A549 (cell line): ENCODE results near the gene DCN. TPM values are rescaled to one million over a fixed set of nuclear protein-coding genes. Genes with fewer than 3 reads are reported as not detected.

Experiments
- ATAC-seq, 2 experiments: fragments of 200-7000 bp in 1 of 2; fragments of >200 bp in 1 of 2; cut with Nextera tagmentation in 1 of 2; cut with Tn5 transposase in 1 of 2; 3 replicates each; pipeline versions ENCODE4 v1.8.0 to v1.9.1; 2018 to 2020; ENCODE audit warnings: mild to moderate bottlenecking in 1 of 2, moderate library complexity in 1 of 2
- CTCF ChIA-PET: fragments of 300-600 bp; sonication (Branson Sonifier 250); formaldehyde crosslinking; extraction: SDS; loops from one replicate; lab custom pipeline; 2021; ENCODE audit warnings: antibody characterized with exemption, inconsistent platforms; lab: Yijun Ruan, JAX
- POLR2A ChIA-PET: fragments of 350-600 bp; formaldehyde crosslinking; extraction: SDS; loops from one replicate; lab custom pipeline; 2021; ENCODE audit warnings: antibody characterized with exemption, inconsistent platforms; lab: Yijun Ruan, JAX
- DNase-seq, 2 experiments: peaks; one replicate each; pipeline versions ENCODE4 v3.0.0 to v3.0.0-alpha.2; 2011 to 2016; ENCODE audit warnings: low read depth in 1 of 2, low spot score in 1 of 2
- FAIRE-seq: peaks from 2 replicates; lab custom pipeline; 2011; peaks lifted over from hg19 to GRCh38; lab: Jason Lieb, UNC
- H3K27ac ChIP-seq, 2 experiments: fragments of >200 bp; sonication (Bioruptor Twin); formaldehyde crosslinking; 3 replicates each; pipeline ENCODE4 v1.5.1; 2016 to 2017
- H3K4me1 ChIP-seq: fragments of >200 bp; sonication (Bioruptor Twin); formaldehyde crosslinking; 3 replicates; pipeline ENCODE4 v1.6.1; 2016
- H3K4me2 ChIP-seq: fragments of >200 bp; sonication (Bioruptor Twin); formaldehyde crosslinking; 3 replicates; pipeline ENCODE4 v1.6.1; 2016
- H3K4me3 ChIP-seq: fragments of >200 bp; sonication (Bioruptor Twin); formaldehyde crosslinking; 3 replicates; pipeline ENCODE4 v1.5.1; 2016
- H3K9me3 ChIP-seq: fragments of >200 bp; sonication (Bioruptor Twin); formaldehyde crosslinking; 3 replicates; pipeline ENCODE4 v1.6.1; 2016
- BCL3 ChIP-seq: fragments of >200 bp; sonication (Bioruptor Twin); formaldehyde crosslinking; IDR thresholded peaks from 3 replicates; pipeline ENCODE4 v1.6.1; 2016
- CHD4 ChIP-seq: fragments of 200-600 bp; sonication (generic); IDR thresholded peaks from 2 replicates; pipeline ENCODE4 v1.6.1; 2016; ENCODE audit warnings: antibody characterized with exemption, mild to moderate bottlenecking, borderline replicate concordance
- EHF ChIP-seq: fragments of 250-450 bp; sonication (Bioruptor Pico); IDR thresholded peaks from 2 replicates; pipeline ENCODE4 v1.5.0; 2020; ENCODE audit warnings: mild to moderate bottlenecking
- EP300 ChIP-seq, 2 experiments: fragments of >200 bp; sonication (Bioruptor Twin); formaldehyde crosslinking; IDR thresholded peaks; 2 replicates in 1 of 2; 3 replicates in 1 of 2; pipeline ENCODE4 v1.6.1; 2016 to 2017
- GATA3 ChIP-seq: IDR thresholded peaks from 2 replicates; pipeline ENCODE4 v1.6.1; 2012; ENCODE audit warnings: borderline replicate concordance
- MYC ChIP-seq: IDR thresholded peaks from 2 replicates; pipeline ENCODE4 v1.6.1; 2012; ENCODE audit warnings: mild to moderate bottlenecking, inconsistent platforms, low read length, improper control_type of control experiment, borderline replicate concordance
- NFE2L2 ChIP-seq: fragments of 150-350 bp; conservative IDR thresholded peaks from 2 replicates; pipeline ENCODE4 v1.6.1; 2014; ENCODE audit warnings: low read length
- NPAS2 ChIP-seq: fragments of 250-450 bp; sonication (Bioruptor Pico); IDR thresholded peaks from 2 replicates; pipeline ENCODE4 v1.8.0; 2022; ENCODE audit warnings: mild to moderate bottlenecking, moderate library complexity, borderline replicate concordance
- NR3C1 ChIP-seq: fragments of >200 bp; sonication (Bioruptor Twin); formaldehyde crosslinking; IDR thresholded peaks from 3 replicates; pipeline ENCODE4 v1.6.1; 2017
- PHF8 ChIP-seq: fragments of 200-600 bp; sonication (generic); IDR thresholded peaks from 2 replicates; pipeline ENCODE4 v1.6.1; 2016; ENCODE audit warnings: low read depth, mild to moderate bottlenecking, antibody characterized with exemption, moderate library complexity, borderline replicate concordance
- POLR2AphosphoS2 ChIP-seq: conservative IDR thresholded peaks from 2 replicates; pipeline ENCODE4 v1.6.1; 2012; ENCODE audit warnings: low read length, improper control_type of control experiment, inconsistent platforms
- RAD21 ChIP-seq, 2 experiments: fragments of >200 bp in 1 of 2; sonication (Bioruptor Twin) in 1 of 2; formaldehyde crosslinking in 1 of 2; IDR thresholded peaks in 1 of 2; conservative IDR thresholded peaks in 1 of 2; 2 replicates in 1 of 2; 3 replicates in 1 of 2; pipeline ENCODE4 v1.6.1; 2012 to 2018; ENCODE audit warnings: inconsistent platforms in 1 of 2
- SREBF2 ChIP-seq: fragments of 450-650 bp; IDR thresholded peaks from 2 replicates; pipeline ENCODE4 v1.6.1; 2014; ENCODE audit warnings: mild to moderate bottlenecking, moderate library complexity
- TFCP2L1 ChIP-seq: fragments of 250-450 bp; sonication (Bioruptor Pico); IDR thresholded peaks from 2 replicates; pipeline ENCODE4 v1.5.0; 2021; ENCODE audit warnings: mild to moderate bottlenecking
- ZC3H11A ChIP-seq: fragments of 450-650 bp; IDR thresholded peaks from 2 replicates; pipeline ENCODE4 v1.6.1; 2014; ENCODE audit warnings: antibody characterized with exemption, mild to moderate bottlenecking
- ZSCAN20 ChIP-seq: fragments of 250-450 bp; sonication (Bioruptor Pico); IDR thresholded peaks from 2 replicates; pipeline ENCODE4 v1.8.0; 2022; ENCODE audit warnings: mild to moderate bottlenecking, moderate library complexity
- WGBS: methylation state at CpG from one replicate; pipeline ENCODE4 v1.1.6; 2017; ENCODE audit errors: missing lambda C conversion rate; 5-methylcytosine and 5-hydroxymethylcytosine counted together
- polyA plus RNA-seq, 4 experiments: library from polyadenylated mRNA; depleted of rRNA in 3 of 4; stranded (reverse); fragments of >200 nt; fragmentation: RNase III in 1 of 4; extraction: RNeasy Plus Mini Kit Qiagen cat#74134 plus additional on column Dnase treatment in 1 of 4; gene quantifications; 2 replicates in 3 of 4; 3 replicates in 1 of 4; pipeline ENCODE4 v1.2.3, GENCODE V29; 2011 to 2017
- TF ChIP-seq, protein P1 (sequence below): fragments of 250-450 bp; sonication (Bioruptor Pico); IDR thresholded peaks from 2 replicates; pipeline ENCODE4 v1.5.0; 2021; ENCODE audit warnings: mild to moderate bottlenecking, moderate library complexity, borderline replicate concordance
- TF ChIP-seq, protein P2 (sequence below): fragments of >200 bp; sonication (Bioruptor Twin); formaldehyde crosslinking; IDR thresholded peaks from 3 replicates; pipeline ENCODE4 v1.5.1; 2016

Gene DCN
- polyA plus RNA-seq, 2 of the 4 experiments (the other 2 are of a cell fraction): 1.0 TPM; not detected in 1

GRCh38 chr12:91127751-91128150, 54.9 kb downstream of the DCN start (continued):
- TF ChIP-seq, protein P1, sequence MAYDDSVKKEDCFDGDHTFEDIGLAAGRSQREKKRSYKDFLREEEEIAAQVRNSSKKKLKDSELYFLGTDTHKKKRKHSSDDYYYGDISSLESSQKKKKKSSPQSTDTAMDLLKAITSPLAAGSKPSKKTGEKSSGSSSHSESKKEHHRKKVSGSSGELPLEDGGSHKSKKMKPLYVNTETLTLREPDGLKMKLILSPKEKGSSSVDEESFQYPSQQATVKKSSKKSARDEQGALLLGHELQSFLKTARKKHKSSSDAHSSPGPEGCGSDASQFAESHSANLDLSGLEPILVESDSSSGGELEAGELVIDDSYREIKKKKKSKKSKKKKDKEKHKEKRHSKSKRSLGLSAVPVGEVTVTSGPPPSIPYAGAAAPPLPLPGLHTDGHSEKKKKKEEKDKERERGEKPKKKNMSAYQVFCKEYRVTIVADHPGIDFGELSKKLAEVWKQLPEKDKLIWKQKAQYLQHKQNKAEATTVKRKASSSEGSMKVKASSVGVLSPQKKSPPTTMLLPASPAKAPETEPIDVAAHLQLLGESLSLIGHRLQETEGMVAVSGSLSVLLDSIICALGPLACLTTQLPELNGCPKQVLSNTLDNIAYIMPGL (CRISPR knock-in tag): no peak
- TF ChIP-seq, all 56 proteins: peak for 0

DNA sequence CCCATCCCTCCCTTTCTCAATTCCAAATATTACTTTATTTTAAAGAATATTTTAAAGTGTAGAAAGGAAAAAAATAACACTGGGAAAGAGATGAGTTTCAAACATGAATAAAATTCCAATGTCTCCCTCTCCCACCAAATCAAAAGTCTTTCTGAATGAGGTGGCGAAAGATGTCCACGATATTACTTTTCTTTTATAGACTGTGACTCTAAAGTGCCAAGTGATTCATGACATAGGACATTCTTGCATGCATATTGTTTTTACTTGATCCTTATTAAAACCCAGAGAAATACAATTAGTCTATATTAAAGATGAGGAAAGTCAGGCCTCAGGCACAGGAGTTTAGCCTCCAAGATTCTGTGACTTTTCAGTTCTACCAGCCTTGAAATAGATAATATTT, 55.3 kb downstream of the DCN start:
- peak in 1 of 2 experiments; percentile 24 for DNase-seq
- TF ChIP-seq, protein P2, sequence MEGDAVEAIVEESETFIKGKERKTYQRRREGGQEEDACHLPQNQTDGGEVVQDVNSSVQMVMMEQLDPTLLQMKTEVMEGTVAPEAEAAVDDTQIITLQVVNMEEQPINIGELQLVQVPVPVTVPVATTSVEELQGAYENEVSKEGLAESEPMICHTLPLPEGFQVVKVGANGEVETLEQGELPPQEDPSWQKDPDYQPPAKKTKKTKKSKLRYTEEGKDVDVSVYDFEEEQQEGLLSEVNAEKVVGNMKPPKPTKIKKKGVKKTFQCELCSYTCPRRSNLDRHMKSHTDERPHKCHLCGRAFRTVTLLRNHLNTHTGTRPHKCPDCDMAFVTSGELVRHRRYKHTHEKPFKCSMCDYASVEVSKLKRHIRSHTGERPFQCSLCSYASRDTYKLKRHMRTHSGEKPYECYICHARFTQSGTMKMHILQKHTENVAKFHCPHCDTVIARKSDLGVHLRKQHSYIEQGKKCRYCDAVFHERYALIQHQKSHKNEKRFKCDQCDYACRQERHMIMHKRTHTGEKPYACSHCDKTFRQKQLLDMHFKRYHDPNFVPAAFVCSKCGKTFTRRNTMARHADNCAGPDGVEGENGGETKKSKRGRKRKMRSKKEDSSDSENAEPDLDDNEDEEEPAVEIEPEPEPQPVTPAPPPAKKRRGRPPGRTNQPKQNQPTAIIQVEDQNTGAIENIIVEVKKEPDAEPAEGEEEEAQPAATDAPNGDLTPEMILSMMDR: no peak
- TF ChIP-seq EP300 (IDR thresholded peaks at IDR 0.05) (no peak), EHF (no peak), NR3C1 (no peak), TFCP2L1 (CRISPR knock-in tag) (no peak), POLR2AphosphoS2 (no peak), PHF8 (no peak)
- peak in 1 of 2 experiments; percentile 36; a peak in 1 of 6 replicates for ATAC-seq
- H3K9me3 ChIP-seq: no peaks in the 10 kb centered on the region
- no peak for FAIRE-seq
- H3K4me3 ChIP-seq: no peak overlapping the region
- POLR2A ChIA-PET: no interaction called here
- peaks cover 18% of the 10 kb centered on the region; the same call in 2 of the 3 replicates for H3K4me1 ChIP-seq
- H3K27ac ChIP-seq: peak overlapping the region in 1 of 2 experiments; percentile 7; a peak in 1 of 6 replicates
- H3K4me2 ChIP-seq: peak overlapping the region; percentile 57
- WGBS: 46% methylated on average over 2 of the region's 2 CpGs
- CTCF ChIA-PET: no interaction called here

DNA sequence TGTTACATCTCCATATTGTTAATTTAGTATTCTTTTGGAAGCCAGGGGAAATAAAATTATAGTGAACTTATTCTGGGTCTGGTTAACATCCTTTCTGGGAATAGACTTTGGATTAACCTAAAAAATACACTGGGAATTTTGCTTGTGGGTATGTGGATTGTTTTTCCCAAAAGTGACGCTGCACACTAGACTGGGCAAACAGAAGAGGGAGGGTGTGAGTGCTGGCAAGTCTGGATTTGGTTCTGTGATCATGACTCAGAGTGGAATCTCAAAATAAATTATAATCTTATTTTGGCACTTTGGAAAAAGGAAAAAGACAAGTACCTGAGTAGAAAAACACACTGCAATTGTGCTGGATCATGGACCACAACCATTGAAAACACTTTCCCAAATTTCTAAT, 56.1 kb downstream of the DCN start:
- ChIA-PET POLR2A (no interaction called here), CTCF (no interaction called here)
- Histone ChIP-seq H3K4me3 (no peak overlapping the region), H3K4me1 (peaks cover 18% of the 10 kb centered on the region; the same call in 2 of the 3 replicates), H3K9me3 (no peaks in the 10 kb centered on the region), H3K4me2 (0 out of 3 replicates have a peak overlapping the region, but pooled peaks have one; percentile 57), H3K27ac (0 out of 6 replicates have a peak overlapping the region, but pooled peaks of 1 of the 2 experiments have one; percentile 7)
- no peak for TF ChIP-seq RAD21 (conservative IDR thresholded peaks at IDR 0.05 in 1 of 2, IDR thresholded peaks at IDR 0.05 in 1 of 2)
- TF ChIP-seq NFE2L2: no peak
- no peak for TF ChIP-seq EHF
- no peak for TF ChIP-seq GATA3
- no peak for TF ChIP-seq BCL3
- no peak for TF ChIP-seq MYC
- TF ChIP-seq ZC3H11A: no peak
- no peak for TF ChIP-seq SREBF2
- no peak for TF ChIP-seq CHD4
- TF ChIP-seq ZSCAN20 (CRISPR knock-in tag): no peak
- TF ChIP-seq NPAS2 (CRISPR knock-in tag): no peak
- TF ChIP-seq EP300 (IDR thresholded peaks at IDR 0.05): no peak
- no peak for ATAC-seq
- no peak for DNase-seq
- WGBS: 44% methylated on average over 1 of the region's 1 CpG
- FAIRE-seq: no peak
